HEK293 (cell line): ENCODE measurements around the gene PTRH2.
A peak's percentile ranks its signal among the peaks of the same experiment; 100 is the strongest.

Experiments
- CTCF ChIA-PET: fragments of 350-600 bp; formaldehyde crosslinking; extraction: SDS; loops from one replicate; lab custom pipeline; 2021; ENCODE audit warnings: antibody characterized with exemption; lab: Yijun Ruan, JAX
- POLR2A ChIA-PET: fragments of 300-600 bp; formaldehyde crosslinking; extraction: SDS; loops from one replicate; lab custom pipeline; 2020; ENCODE audit warnings: antibody characterized with exemption, inconsistent platforms; lab: Yijun Ruan, JAX
- H3K27ac ChIP-seq: fragments of 200-500 bp; sonication (Bioruptor generic); 2 replicates; pipeline ENCODE4 v1.5.1; 2014; ENCODE audit warnings: low read depth, low read length, control low read depth, inconsistent platforms; ENCODE audit errors: extremely low read depth
- H3K36me3 ChIP-seq, 2 experiments: fragments of 200-500 bp in 1 of 2; sonication (Bioruptor generic) in 1 of 2; 1 replicate in 1 of 2; 2 replicates in 1 of 2; pipeline ENCODE4 v1.5.1; 2014 to 2017; ENCODE audit warnings: inconsistent platforms in 2 of 2, low read length in 2 of 2; ENCODE audit not compliant: control insufficient read depth in 2 of 2, insufficient read depth in 1 of 2
- H3K4me1 ChIP-seq: fragments of 200-500 bp; sonication (Bioruptor generic); 2 replicates; pipeline ENCODE4 v1.5.1; 2014; ENCODE audit warnings: mild to moderate bottlenecking, low read length, inconsistent platforms; ENCODE audit not compliant: control insufficient read depth, insufficient read depth
- H3K4me3 ChIP-seq: 2 replicates; pipeline ENCODE4 v1.5.1; 2011; ENCODE audit warnings: low read depth, mild to moderate bottlenecking, control low read depth, low read length, moderate library complexity
- H3K9me3 ChIP-seq: fragments of 200-500 bp; sonication (Bioruptor generic); 2 replicates; pipeline ENCODE4 v1.5.1; 2014; ENCODE audit warnings: low read depth, low read length, inconsistent platforms; ENCODE audit not compliant: control insufficient read depth, insufficient read depth
- SCRT1 ChIP-seq: fragments of 450-650 bp; formaldehyde crosslinking; IDR thresholded peaks from 2 replicates; pipeline ENCODE4 v1.5.1; 2016; ENCODE audit warnings: missing biosample characterization, missing genetic modification characterization, borderline replicate concordance
- TCF7L2 ChIP-seq: IDR thresholded peaks from 2 replicates; pipeline ENCODE4 v1.6.1; 2011; ENCODE audit warnings: low read depth, mild to moderate bottlenecking, inconsistent platforms, low read length, moderate library complexity, borderline replicate concordance
- TSHZ1 ChIP-seq: fragments of 450-650 bp; formaldehyde crosslinking; IDR thresholded peaks from 2 replicates; pipeline ENCODE4 v1.5.1; 2016; ENCODE audit warnings: missing biosample characterization, missing genetic modification characterization, borderline replicate concordance
- ZBTB17 ChIP-seq: fragments of 450-650 bp; formaldehyde crosslinking; IDR thresholded peaks from 2 replicates; pipeline ENCODE4 v1.5.1; 2016; ENCODE audit warnings: missing biosample characterization, missing genetic modification characterization
- ZNF140 ChIP-seq: fragments of 450-650 bp; formaldehyde crosslinking; IDR thresholded peaks from 2 replicates; pipeline ENCODE4 v1.5.1; 2016; ENCODE audit warnings: missing biosample characterization, missing genetic modification characterization
- ZNF214 ChIP-seq: fragments of 450-650 bp; formaldehyde crosslinking; IDR thresholded peaks from 2 replicates; pipeline ENCODE4 v1.5.1; 2017; ENCODE audit warnings: missing biosample characterization, mild to moderate bottlenecking, missing genetic modification characterization, borderline replicate concordance
- ZNF274 ChIP-seq, 2 experiments: fragments of 200-500 bp in 1 of 2; fragments of 450-650 bp in 1 of 2; sonication (Bioruptor generic) in 1 of 2; formaldehyde crosslinking in 1 of 2; IDR thresholded peaks; 2 replicates each; pipeline versions ENCODE4 v1.5.1 to v1.6.1; 2014 to 2016; ENCODE audit warnings: borderline replicate concordance in 1 of 2, inconsistent platforms in 1 of 2, low read length in 1 of 2, missing biosample characterization in 1 of 2, missing genetic modification characterization in 1 of 2
- ZNF292 ChIP-seq: fragments of 450-650 bp; formaldehyde crosslinking; IDR thresholded peaks from 2 replicates; pipeline ENCODE4 v1.5.1; 2016; ENCODE audit warnings: low read depth, missing biosample characterization, missing genetic modification characterization, borderline replicate concordance
- ZNF302 ChIP-seq: fragments of 450-650 bp; formaldehyde crosslinking; IDR thresholded peaks from 2 replicates; pipeline ENCODE4 v1.5.1; 2016; ENCODE audit warnings: missing biosample characterization, missing genetic modification characterization, low read depth
- ZNF335 ChIP-seq: fragments of 450-650 bp; formaldehyde crosslinking; conservative IDR thresholded peaks from 2 replicates; pipeline ENCODE4 v1.5.1; 2016; ENCODE audit warnings: missing biosample characterization, missing genetic modification characterization
- ZNF37A ChIP-seq: fragments of 450-650 bp; IDR thresholded peaks from 2 replicates; pipeline ENCODE4 v1.5.1; 2018; ENCODE audit warnings: missing biosample characterization, missing genetic modification characterization
- ZNF398 ChIP-seq: fragments of 450-650 bp; formaldehyde crosslinking; IDR thresholded peaks from 2 replicates; pipeline ENCODE4 v1.5.1; 2017; ENCODE audit warnings: missing biosample characterization, missing genetic modification characterization
- ZNF423 ChIP-seq: fragments of 450-650 bp; formaldehyde crosslinking; IDR thresholded peaks from 2 replicates; pipeline ENCODE4 v1.5.1; 2016; ENCODE audit warnings: missing biosample characterization, missing genetic modification characterization
- ZNF513 ChIP-seq: fragments of 450-650 bp; IDR thresholded peaks from 2 replicates; pipeline ENCODE4 v1.5.1; 2018; ENCODE audit warnings: missing biosample characterization, missing genetic modification characterization

The PTRH2 gene

GRCh38 chr17:59711936-59712335 lies 4.7 kb upstream of the PTRH2 start (continued):
- no peak for TF ChIP-seq TSHZ1 (tag by site-specific recombination)
- TF ChIP-seq ZNF302, result no peak
- no peak for TF ChIP-seq SCRT1 (tag by site-specific recombination)

- Histone ChIP-seq H3K9me3 (no peaks in the 10 kb centered on the region), H3K4me1 (peaks cover 16% of the 10 kb centered on the region), H3K27ac (peak overlapping the region; percentile 90), H3K4me3 (peak overlapping the region; percentile 95), H3K36me3 (peaks cover 10 to 16% of the 10 kb centered on the region in 2 experiments; a peak in 2 of 3 replicates)
- TF ChIP-seq ZNF398 (tag by site-specific recombination) (no peak), TCF7L2 (no peak), ZNF292 (tag by site-specific recombination) (no peak), ZNF140 (tag by site-specific recombination) (no peak), ZNF214 (no peak), TSHZ1 (tag by site-specific recombination) (no peak), ZBTB17 (tag by site-specific recombination) (peak; percentile 80), ZNF335 (tag by site-specific recombination) (peak; percentile 63), ZNF423 (no peak), ZNF37A (no peak), ZNF274 (IDR thresholded peaks at IDR 0.05; ENCODE audit: low read length) (no peak), ZNF274 (tag by site-specific recombination; IDR thresholded peaks at IDR 0.05; ENCODE audit: borderline replicate concordance) (no peak), ZNF513 (tag by site-specific recombination) (no peak)
- ChIA-PET CTCF (interaction anchor here (0.5 to 2.3 kb wide), 7 partner anchors 45 to 931 kb away, joined by 3 to 6 read pairs (median 4); no protein-coding TSS in a partner anchor), POLR2A (interaction anchor here (0.9 to 3.0 kb wide), 17 partner anchors 13 to 342 kb away, joined by 3 to 31 read pairs (median 5); partner anchors contain the start of genes CLTC, DHX40, RNFT1 and RPS6KB1)
Observed at GRCh38 chr17:59707971-59708430, 771 bp upstream of the PTRH2 start.
